NOMO-1 (cell line): ENCODE data around the gene MTF2.
A peak's percentile ranks its signal among the peaks of the same experiment; 100 is the strongest.

ENCODE experiments used
- DNase-seq, 2 experiments: peaks; one replicate each; lab custom pipeline; 2025; ENCODE audit not compliant: unreplicated experiment in 2 of 2; lab: John Stamatoyannopoulos, UW

MTF2 gene

GRCh38 chr1:93081716-93082115 is 2.6 kb downstream of the MTF2 start:
- peak in 1 of 2 experiments; percentile 33 for DNase-seq

- no peak for DNase-seq
Observed at GRCh38 chr1:93082313-93082712, 3.2 kb downstream of the MTF2 start.

GRCh38 chr1:93083979-93084378 is 4.9 kb downstream of the MTF2 start:
- no peak for DNase-seq

- no peak for DNase-seq
Observed at GRCh38 chr1:93087532-93087931, 8.4 kb downstream of the MTF2 start.

- DNase-seq, result no peak
Observed at GRCh38 chr1:93093332-93094006, 14.4 kb downstream of the MTF2 start.

GRCh38 chr1:93095804-93096585 is 16.9 kb downstream of the MTF2 start:
- DNase-seq, result peak in 1 of 2 experiments; percentile 47

GRCh38 chr1:93102142-93102541 is 23.1 kb downstream of the MTF2 start:
- DNase-seq, result no peak

GRCh38 chr1:93106226-93106625 is 27.1 kb downstream of the MTF2 start:
- DNase-seq, result no peak

GRCh38 chr1:93107395-93107794 is 28.3 kb downstream of the MTF2 start:
- DNase-seq, result no peak

- DNase-seq, result no peak
Observed at GRCh38 chr1:93108335-93108734, 29.3 kb downstream of the MTF2 start.

- DNase-seq, result no peak
Observed at GRCh38 chr1:93109578-93109977, 30.5 kb downstream of the MTF2 start.

- no peak for DNase-seq
Observed at GRCh38 chr1:93111065-93111464, 32.0 kb downstream of the MTF2 start.

GRCh38 chr1:93111561-93111960 is 32.5 kb downstream of the MTF2 start:
- no peak for DNase-seq

GRCh38 chr1:93113127-93113526 is 34.0 kb downstream of the MTF2 start:
- DNase-seq, result no peak

GRCh38 chr1:93114391-93114790 is 35.3 kb downstream of the MTF2 start:
- DNase-seq, result no peak

GRCh38 chr1:93120614-93121013 is 41.5 kb downstream of the MTF2 start:
- DNase-seq, result no peak

- no peak for DNase-seq
Observed at GRCh38 chr1:93123201-93123783, 44.2 kb downstream of the MTF2 start.

GRCh38 chr1:93124556-93125355 is 45.7 kb downstream of the MTF2 start:
- no peak for DNase-seq

- DNase-seq, result no peak
Observed at GRCh38 chr1:93129507-93130099, 50.5 kb downstream of the MTF2 start.

- DNase-seq, result no peak
Observed at GRCh38 chr1:93132638-93133037, 53.6 kb downstream of the MTF2 start.

- no peak for DNase-seq
Observed at GRCh38 chr1:93136445-93136844, 57.4 kb downstream of the MTF2 start.
